DMS79 (cell line): Measurements from ENCODE around the gene SHMT2.

ENCODE experiments used
- DNase-seq: peaks from one replicate; lab custom pipeline; 2025; lab: John Stamatoyannopoulos, UW

The SHMT2 gene

DNA sequence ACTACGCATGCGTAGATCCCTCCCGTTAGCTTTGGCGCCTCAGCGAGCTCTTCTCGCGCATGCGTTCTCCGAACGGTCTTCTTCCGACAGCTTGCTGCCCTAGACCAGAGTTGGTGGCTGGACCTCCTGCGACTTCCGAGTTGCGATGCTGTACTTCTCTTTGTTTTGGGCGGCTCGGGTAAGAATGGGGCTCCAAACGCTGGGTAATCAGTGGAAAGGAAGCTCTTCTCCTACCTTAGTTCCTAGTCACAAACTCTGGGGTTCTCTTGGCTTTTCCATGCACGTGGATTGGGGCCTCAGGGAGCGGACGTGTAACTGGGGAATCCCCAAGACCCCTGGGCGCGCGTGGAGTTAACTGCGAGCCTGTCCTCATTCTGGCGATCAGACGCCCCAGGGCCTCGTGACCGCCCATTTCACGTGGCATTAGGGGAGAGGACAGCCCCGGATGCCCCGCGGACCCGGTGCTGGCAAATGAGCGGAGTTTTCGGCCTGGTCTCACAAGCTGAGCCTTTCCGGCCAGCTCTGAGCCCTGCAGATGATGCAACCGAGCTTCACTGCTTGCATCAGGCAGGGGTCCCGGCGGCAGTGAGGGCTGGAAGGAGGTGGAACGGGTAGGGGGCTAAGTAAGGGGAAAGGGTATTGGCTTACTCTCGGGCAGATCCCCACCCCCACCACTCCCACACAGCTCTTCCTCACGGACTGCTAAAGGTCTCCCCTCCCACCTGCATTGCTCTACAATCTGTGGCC, at the start of gene SHMT2:
SHMT2 (plus strand) TSS at position 78 of the 747 bp plus-strand sequence; CDS start at position 146, 68 bp downstream.
- DNase-seq: peak; percentile 69

GRCh38 chr12:57180321-57180989, 49.1 kb upstream of the SHMT2 start:
- no peak for DNase-seq

DNA sequence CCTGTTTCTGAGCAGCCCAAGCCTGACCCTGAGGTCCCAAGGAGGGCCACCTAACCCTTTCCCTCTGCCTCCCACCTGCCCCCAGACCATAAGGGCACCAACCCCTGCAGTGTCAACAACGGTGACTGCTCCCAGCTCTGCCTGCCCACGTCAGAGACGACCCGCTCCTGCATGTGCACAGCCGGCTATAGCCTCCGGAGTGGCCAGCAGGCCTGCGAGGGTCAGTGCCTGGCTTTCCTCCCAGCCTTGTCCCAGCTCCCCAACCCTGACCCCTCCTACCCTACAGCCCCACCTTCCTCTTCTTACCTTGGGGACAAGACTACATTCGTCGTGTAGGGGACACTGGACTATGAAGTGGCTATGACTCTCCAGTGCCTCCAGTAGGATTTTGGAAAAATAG, 48.4 kb upstream of the SHMT2 start:
- DNase-seq: no peak

GRCh38 chr12:57181561-57182155, 47.9 kb upstream of the SHMT2 start:
- no peak for DNase-seq

- DNase-seq: no peak
Observed at GRCh38 chr12:57182918-57183575, 46.5 kb upstream of the SHMT2 start.

DNA sequence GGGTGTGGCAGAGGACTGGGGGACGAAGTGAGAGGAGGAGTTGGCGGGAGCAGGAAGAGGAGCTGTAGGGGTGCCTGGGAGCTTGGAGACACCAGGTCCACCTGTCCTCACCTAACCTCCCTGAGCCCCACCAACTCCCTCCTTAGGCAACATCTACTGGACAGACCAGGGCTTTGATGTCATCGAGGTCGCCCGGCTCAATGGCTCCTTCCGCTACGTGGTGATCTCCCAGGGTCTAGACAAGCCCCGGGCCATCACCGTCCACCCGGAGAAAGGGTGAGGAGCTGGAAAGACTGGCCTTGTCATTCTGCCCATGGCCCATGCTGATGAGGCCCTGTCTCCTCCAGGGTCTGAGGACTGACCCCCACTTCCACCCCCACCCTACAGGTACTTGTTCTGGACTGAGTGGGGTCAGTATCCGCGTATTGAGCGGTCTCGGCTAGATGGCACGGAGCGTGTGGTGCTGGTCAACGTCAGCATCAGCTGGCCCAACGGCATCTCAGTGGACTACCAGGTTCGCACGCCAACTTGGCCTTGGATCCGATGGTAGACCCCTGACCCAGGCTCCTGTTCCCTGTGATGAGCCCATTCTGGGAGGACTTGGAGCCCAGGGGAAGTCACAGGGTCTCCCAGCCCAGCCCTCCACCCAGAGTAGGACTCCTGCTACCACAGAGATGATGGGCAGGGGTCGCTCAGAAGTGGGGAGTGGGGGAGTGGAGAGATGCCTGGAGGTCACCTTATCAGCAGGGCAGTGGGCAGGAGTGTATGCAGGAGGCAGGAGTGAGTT, 45.4 kb upstream of the SHMT2 start:
- no peak for DNase-seq

DNA sequence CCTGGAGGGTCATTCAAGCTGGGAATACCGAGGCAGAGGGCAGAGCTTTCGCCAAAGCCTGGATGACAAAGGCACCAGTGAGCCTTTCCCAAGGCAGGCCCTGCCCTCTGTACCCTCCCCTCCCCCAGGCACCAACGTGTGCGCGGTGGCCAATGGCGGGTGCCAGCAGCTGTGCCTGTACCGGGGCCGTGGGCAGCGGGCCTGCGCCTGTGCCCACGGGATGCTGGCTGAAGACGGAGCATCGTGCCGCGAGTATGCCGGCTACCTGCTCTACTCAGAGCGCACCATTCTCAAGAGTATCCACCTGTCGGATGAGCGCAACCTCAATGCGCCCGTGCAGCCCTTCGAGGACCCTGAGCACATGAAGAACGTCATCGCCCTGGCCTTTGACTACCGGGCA, 44.1 kb upstream of the SHMT2 start:
- no peak for DNase-seq

- DNase-seq: no peak
Observed at GRCh38 chr12:57185906-57186508, 43.5 kb upstream of the SHMT2 start.

DNA sequence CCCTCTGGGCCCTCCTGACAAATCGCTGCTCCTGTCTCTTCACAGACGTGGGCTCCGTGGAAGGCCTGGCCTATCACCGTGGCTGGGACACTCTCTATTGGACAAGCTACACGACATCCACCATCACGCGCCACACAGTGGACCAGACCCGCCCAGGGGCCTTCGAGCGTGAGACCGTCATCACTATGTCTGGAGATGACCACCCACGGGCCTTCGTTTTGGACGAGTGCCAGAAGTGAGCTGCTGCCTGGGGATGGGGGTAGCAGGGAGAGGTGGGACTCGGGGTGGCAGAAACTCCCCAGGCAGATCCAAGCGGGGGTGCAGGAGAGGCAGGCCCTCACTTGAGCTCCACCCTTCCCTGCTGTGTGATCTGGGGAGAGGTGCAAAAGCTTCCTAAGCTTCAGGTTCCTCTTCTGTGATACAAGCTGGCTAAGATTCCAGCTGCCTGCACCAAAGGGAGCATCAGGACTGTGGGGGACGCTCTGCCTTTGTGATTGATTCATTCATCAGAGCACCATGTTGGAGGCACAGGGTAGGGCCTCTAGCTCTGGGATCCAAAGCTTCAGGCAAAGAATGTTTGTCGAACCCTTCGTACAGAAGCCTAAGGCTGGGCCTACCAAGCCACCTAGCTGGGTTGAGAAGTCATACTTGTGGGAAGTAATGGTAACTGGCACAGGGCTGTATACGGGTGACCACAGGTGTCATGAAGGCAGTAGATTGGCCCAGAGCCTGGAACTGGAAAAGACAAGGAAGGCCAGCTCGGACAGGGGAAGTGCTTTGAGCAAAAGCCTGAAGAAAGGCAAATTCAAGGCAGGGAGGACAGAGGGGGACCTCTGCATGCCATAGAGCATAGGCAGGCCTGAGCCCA, 42.1 kb upstream of the SHMT2 start:
- no peak for DNase-seq

DNA sequence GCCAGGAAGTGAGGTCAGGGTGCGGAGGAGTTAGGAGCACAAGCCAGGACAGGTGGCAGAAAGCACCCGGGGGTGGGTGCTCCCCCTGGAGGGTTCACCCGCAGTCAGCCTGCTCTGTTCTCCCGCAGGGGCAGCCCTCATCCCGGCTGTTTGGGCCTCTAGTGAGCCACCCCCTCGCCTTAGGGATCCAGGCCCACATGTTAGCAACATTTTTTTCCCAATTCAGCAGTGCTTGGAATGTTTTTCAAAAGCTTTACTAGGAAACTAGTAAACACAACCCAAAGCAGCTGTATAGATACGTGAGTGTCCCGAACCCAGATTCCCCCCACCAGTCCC, 41.5 kb upstream of the SHMT2 start:
- DNase-seq: no peak

DNA sequence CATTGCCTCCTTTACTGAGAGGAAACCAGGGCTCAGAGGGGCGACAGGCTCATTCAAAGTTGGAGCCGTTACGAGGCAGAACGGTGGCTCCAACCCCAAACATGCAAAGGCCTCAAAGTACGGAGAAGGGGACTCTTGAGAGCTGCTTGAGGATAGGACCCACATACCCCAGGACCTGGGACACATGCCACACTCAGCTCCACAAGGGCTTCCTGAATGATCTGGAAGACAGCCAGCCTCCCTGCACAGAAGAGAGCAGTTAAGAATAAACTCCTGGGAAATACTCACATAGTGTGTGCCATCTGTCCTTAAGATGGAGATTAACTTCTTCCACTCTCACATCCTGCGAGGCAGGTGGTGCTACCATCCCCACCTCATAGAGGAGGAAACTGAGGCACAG, 39.5 kb upstream of the SHMT2 start:
- DNase-seq: peak; percentile 58

GRCh38 chr12:57190821-57191220, 38.7 kb upstream of the SHMT2 start:
- DNase-seq: no peak

DNA sequence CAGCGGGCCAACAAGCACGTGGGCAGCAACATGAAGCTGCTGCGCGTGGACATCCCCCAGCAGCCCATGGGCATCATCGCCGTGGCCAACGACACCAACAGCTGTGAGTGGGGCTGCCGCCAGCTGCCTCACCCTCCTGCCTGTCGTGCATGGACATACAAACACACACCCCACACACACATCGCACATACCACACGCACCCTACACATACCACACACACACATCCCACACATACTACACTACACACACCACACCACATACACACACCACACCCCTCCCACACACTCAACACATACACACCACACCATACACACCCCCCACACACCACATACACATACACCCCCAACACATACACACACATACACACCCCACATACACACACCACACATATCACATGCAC, 38.1 kb upstream of the SHMT2 start:
- DNase-seq: no peak

GRCh38 chr12:57192920-57193319, 36.6 kb upstream of the SHMT2 start:
- DNase-seq: no peak

DNA sequence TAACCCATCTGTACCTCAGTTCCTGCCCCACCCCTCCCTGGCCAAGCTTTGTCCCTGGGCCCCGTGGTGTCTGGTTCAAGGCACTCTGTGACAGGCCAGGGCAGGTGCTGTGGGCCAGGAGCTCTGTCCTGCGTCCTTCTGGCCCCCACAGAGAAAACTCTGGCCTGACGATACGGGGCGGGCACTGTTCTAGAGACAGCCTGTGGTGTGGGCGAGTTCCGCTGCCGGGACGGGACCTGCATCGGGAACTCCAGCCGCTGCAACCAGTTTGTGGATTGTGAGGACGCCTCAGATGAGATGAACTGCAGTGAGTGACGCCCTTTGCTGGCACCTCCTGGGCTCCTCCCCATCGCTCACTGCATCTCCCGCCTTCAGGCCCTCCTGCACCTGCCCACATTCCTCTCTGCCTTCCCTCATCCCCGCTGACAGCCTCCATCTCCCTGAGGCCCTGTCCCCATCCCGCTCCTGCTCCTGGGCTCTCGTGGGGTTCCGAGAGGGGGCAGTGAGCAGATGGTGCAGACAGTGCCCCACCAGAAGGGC, 35.7 kb upstream of the SHMT2 start:
- no peak for DNase-seq

DNA sequence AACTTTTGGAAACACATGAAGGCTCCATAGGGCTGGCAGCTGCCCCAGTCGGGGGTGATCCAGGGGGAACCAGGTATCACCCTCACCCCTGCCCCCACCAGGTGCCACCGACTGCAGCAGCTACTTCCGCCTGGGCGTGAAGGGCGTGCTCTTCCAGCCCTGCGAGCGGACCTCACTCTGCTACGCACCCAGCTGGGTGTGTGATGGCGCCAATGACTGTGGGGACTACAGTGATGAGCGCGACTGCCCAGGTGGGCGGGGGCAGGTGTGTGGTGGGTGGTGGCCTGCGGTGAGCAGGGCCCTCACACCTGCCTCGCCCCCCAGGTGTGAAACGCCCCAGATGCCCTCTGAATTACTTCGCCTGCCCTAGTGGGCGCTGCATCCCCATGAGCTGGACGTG, 35.3 kb upstream of the SHMT2 start:
- no peak for DNase-seq

DNA sequence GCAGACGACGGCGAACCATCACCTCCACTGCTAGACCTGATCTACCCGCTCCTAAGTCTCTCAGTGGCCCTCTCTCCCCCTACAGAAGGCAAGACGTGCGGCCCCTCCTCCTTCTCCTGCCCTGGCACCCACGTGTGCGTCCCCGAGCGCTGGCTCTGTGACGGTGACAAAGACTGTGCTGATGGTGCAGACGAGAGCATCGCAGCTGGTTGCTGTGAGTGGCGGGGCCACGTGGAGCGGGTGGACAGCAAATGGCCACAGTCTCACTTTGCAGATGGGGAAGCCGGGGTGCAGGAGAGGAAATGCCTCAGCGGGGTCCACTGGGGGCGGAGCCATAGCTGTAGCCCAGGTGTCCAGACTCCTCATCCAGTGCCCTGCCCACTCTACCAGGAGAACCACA, 34.3 kb upstream of the SHMT2 start:
- no peak for DNase-seq

DNA sequence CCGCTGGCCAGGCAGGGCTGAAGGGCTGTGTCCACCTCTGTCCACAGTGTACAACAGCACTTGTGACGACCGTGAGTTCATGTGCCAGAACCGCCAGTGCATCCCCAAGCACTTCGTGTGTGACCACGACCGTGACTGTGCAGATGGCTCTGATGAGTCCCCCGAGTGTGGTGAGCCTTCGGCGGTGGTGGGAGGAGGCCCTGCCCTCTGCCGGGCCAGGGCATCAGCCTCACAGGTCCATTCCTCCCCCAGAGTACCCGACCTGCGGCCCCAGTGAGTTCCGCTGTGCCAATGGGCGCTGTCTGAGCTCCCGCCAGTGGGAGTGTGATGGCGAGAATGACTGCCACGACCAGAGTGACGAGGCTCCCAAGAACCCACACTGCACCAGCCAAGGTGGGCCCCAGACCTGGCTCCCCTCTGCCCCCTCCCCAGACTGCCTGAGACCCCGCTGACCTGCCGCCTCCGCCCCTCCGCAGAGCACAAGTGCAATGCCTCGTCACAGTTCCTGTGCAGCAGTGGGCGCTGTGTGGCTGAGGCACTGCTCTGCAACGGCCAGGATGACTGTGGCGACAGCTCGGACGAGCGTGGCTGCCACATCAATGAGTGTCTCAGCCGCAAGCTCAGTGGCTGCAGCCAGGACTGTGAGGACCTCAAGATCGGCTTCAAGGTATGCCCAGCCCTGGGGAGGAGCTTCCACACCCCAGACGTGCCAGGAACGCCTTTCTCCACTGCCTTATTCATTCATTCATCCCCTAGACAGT, 33.7 kb upstream of the SHMT2 start:
- DNase-seq: no peak

GRCh38 chr12:57196439-57196838, 33.1 kb upstream of the SHMT2 start:
- DNase-seq: no peak

DNA sequence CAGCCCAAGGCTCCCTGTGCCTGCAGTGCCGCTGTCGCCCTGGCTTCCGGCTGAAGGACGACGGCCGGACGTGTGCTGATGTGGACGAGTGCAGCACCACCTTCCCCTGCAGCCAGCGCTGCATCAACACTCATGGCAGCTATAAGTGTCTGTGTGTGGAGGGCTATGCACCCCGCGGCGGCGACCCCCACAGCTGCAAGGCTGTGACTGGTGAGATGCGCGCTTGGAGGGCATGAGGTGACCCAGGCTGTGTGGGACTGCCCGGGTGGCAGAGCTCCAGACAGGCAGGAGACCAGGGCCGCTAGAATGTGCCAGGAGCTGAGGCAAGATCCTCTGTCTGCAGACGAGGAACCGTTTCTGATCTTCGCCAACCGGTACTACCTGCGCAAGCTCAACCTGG, 32.6 kb upstream of the SHMT2 start:
- DNase-seq: no peak
